ENCODE measurements around the gene CALN1.

DNA sequence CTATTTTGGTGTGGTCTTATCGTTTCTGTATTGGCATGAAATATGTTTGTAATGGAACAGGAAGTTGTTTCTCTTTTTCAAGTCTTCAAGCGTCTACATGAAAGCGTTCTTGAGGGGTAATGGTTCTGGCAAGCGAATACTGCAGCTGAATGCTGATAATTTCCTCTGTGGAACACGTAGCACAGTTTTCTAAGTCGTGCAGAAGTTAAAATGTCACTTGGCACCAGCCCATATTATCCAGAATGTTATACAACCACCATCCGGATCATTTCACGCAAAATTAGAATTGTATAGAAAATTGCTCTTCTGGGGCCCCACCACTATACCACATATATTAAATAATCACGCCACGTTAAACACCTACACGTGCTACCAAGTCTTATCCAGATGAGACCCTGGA is 354.3 kb downstream of the CALN1 start:
- TF ChIP-seq POLR2AphosphoS5 (IDR thresholded peaks at IDR 0.05; ENCODE audit: low read depth, low read length), result no peak
- TF ChIP-seq, protein P1, sequence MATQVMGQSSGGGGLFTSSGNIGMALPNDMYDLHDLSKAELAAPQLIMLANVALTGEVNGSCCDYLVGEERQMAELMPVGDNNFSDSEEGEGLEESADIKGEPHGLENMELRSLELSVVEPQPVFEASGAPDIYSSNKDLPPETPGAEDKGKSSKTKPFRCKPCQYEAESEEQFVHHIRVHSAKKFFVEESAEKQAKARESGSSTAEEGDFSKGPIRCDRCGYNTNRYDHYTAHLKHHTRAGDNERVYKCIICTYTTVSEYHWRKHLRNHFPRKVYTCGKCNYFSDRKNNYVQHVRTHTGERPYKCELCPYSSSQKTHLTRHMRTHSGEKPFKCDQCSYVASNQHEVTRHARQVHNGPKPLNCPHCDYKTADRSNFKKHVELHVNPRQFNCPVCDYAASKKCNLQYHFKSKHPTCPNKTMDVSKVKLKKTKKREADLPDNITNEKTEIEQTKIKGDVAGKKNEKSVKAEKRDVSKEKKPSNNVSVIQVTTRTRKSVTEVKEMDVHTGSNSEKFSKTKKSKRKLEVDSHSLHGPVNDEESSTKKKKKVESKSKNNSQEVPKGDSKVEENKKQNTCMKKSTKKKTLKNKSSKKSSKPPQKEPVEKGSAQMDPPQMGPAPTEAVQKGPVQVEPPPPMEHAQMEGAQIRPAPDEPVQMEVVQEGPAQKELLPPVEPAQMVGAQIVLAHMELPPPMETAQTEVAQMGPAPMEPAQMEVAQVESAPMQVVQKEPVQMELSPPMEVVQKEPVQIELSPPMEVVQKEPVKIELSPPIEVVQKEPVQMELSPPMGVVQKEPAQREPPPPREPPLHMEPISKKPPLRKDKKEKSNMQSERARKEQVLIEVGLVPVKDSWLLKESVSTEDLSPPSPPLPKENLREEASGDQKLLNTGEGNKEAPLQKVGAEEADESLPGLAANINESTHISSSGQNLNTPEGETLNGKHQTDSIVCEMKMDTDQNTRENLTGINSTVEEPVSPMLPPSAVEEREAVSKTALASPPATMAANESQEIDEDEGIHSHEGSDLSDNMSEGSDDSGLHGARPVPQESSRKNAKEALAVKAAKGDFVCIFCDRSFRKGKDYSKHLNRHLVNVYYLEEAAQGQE (IDR thresholded peaks at IDR 0.05; ENCODE audit: insufficient read depth in 1 of 2, low read depth in 2 of 2, low read length in 2 of 2), result no peak
